Suprapubic skin (tissue), 3 donors: ENCODE measurements around the gene SERTAD2.

Source experiments
- POLR2A ChIP-seq, 2 donors: fragments of 450-650 bp; IDR thresholded peaks; one replicate each; pipeline ENCODE4 v1.6.1; 2017; ENCODE audit warnings: antibody characterized with exemption in 2 of 2, mild to moderate bottlenecking in 2 of 2, moderate library complexity in 2 of 2
- TF ChIP-seq, protein P1 (sequence below), 2 donors: fragments of 200-600 bp in 1 of 2; fragments of 450-650 bp in 1 of 2; sonication (generic) in 1 of 2; IDR thresholded peaks; one replicate each; pipeline ENCODE4 v1.5.1; 2016 to 2019; ENCODE audit warnings: antibody characterized with exemption in 2 of 2, mild to moderate bottlenecking in 1 of 2, moderate library complexity in 1 of 2

DNA sequence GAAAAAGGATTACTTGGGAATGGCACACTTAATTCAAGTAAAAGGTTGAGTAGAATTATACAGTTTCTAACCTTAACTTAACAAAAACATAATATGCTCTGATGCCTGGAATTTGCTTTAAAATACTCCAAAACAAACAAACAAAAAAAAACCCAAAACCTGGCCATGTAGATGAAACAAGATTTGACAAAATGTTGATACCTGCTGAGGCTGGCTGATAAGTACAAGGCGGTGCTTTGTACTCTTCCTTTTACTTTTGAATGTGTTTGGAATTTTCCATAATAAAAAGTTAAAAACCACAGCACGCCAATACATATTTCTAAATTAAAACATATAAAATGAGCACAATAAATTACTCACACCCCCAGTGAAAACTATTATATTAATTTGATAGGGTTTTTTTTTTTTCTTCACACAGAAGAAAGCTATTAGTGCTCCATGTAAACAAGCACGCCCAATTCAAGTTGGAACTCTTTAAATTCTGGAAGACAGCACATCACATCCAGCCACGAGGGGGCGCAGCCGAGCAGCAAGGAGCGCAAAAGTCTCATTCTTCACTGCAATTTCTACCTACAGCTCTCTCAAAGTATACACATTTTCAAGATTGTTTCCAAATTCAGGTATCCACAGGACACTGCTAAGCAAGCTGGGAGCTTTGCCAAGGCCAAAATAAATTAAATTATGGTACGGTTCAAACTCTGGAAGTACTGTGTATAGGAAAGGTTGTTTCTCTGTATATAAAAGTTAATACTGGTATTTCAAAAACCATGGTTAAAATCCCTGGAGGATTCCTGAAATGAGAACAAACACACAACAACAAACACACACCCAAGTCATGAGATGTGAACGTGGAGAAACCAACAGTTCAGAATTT lies 7.5 kb downstream of the SERTAD2 start:
- TF ChIP-seq, protein P1, sequence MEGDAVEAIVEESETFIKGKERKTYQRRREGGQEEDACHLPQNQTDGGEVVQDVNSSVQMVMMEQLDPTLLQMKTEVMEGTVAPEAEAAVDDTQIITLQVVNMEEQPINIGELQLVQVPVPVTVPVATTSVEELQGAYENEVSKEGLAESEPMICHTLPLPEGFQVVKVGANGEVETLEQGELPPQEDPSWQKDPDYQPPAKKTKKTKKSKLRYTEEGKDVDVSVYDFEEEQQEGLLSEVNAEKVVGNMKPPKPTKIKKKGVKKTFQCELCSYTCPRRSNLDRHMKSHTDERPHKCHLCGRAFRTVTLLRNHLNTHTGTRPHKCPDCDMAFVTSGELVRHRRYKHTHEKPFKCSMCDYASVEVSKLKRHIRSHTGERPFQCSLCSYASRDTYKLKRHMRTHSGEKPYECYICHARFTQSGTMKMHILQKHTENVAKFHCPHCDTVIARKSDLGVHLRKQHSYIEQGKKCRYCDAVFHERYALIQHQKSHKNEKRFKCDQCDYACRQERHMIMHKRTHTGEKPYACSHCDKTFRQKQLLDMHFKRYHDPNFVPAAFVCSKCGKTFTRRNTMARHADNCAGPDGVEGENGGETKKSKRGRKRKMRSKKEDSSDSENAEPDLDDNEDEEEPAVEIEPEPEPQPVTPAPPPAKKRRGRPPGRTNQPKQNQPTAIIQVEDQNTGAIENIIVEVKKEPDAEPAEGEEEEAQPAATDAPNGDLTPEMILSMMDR (IDR thresholded peaks at IDR 0.05), result peak; percentile 85 to 96
- no peak for TF ChIP-seq POLR2A (IDR thresholded peaks at IDR 0.05)
